Stimulated activated CD4-positive, alpha-beta T cell treated with anti-CD3 and anti-CD28 coated beads, Interleukin-2, amount 100 ng/mL, for 4 hours (primary cell): ENCODE data around the gene RARA.

Experiments
- DNase-seq: peaks from one replicate; pipeline ENCODE4 v3.0.0-alpha.2; 2020; ENCODE audit warnings: low read depth

Gene RARA

DNA sequence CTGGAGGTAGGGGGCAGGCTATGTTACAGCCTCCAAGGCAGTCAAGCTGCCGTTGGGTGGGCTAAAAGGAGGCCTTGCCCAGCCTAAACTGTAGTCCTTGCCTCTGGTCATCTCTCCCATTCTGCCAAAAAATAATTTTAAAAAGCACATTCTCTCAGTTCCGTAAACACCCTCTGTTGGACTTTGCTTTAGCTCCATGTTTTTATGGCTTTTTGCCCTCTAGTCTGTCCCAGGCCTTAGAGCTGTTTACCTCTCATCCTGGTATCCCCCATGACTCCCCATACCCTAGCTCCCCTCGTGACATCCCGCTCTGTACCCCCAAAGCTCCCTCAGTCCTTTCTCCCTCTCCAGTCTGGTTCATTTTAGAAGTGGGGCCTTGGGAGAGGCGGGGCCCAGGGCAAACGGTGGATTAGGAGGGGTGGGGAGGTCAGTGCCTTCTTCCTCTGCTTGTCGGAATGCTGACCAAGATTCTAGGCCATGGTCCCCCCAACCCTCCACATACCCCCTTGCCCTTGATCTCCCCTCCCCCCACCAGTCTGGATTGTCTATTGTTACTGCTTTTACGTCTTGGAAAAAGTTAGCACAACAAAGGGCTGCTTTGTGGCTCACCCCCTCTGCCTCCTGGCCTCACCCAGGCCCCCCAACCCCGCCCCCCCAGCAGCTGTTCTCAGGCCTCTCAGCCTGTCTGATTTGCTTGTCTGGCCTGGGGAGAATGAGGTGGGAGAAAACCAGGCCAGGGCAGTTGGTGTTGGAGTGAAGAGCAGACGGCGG is 37.2 kb downstream of the RARA start:
- DNase-seq: no peak

DNA sequence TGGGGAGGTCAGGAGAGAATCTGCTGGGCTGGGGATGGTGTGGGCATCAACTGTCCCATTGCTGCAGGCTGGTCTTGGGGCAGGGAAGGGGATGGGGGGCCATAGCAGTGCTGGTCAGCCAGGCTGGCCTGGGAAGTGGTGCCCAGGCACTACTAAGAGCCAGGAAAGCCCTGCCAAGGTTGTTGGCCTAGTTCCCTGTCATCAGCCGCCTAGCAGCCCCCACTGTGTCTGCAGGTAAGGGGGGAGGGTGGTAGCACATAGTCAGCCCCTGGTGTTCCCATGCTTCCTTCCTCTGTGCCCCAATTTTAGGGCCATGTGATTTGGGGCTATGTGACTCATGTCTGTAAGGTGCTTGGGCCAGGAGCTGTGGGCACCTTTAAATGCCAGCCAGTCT is 37.8 kb downstream of the RARA start:
- DNase-seq: no peak

DNA sequence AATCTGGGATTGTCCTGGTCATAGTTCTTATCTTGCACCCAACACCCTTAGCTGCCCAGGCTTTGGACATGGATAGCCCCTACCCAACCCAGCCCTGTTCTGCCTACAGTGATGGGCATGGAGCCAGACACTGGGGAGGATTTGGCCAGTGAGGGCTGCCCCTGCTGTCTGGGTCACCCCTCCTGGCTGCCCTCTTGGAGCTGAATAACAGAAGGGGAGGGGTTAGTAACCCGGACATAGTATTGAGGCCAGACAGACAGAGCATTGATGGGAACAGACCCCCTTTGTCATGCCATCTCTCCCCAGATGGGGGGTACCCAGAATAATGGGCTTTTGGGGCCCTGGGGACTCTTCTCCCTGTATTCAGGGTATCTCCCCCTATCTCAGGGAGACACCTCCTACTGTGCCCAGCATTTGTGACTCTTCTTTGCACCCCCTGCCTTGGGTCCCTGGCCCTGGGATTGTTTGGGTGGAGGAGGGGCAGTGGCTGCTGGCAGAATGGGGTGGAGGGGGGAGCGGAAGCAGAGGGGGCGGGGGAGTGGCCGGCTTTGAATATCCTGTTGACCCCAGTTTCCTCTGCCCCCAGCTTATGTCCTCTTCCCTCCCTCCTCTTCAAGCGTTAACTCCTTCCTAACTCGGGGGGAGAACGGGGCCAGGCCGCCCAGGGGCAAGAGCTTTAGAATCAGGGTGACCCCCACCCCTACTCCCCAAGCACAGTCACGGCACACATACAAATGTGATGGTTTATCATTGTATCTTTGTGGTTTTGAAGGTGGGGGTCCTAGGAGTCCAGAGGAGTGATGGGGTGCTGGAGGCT is 38.5 kb downstream of the RARA start:
- DNase-seq: no peak

DNA sequence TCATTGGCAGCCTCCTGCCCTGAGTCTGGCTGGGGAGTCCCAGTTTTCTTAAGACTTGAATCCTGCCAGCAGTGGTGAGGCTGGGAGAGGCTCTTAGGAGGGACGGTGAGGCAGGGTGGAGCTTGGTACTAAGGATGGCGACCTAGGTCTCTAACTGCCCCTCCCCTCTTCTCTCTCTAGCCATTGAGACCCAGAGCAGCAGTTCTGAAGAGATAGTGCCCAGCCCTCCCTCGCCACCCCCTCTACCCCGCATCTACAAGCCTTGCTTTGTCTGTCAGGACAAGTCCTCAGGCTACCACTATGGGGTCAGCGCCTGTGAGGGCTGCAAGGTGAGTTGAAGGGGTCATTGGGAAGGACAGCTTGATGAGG is 39.1 kb downstream of the RARA start:
- DNase-seq: no peak

DNA sequence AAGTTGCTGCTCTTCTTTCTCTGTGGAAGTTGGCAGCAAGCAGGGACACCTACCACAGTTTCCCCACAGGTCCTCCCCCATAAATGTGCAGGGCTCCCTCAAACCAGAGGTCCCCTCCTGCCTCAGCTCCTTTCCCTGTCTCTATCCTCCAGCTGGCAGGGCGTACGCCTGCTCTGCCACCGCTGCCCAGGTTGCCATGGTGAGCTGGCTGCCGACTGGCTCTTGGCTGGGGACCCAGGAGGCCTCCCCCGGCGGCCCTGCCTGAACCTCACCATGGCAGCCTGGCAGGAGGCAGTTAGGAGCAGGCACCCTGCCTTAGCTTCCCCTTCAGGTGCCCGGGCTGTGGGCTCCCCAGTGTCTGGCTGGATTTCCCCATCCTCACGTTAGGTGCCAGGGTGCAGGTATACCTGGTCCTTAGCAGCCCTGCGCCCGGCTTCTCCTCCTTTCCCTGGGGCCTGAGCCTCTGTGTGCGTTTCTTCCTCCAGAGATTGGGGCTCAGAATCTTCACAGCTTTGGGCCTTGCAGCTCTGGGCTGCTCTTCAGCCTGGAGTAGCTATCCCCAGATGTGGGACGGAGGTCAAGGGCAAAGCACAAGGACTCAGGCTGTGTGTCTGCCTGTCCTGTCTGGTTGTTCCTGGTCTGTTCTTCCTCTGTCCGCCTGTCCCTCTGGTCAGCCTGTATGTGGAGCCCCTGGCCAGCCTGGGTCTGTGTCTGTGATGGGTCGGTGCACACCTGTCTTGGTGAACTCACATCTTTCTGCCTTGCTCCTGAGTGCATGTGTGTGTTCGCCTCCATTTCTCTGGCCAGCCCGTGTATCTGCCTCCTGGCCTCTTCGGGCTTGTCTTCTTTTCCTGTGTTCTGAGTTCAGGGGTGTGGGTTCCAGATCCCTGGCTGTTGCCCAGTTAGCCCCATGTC is 39.8 kb downstream of the RARA start:
- DNase-seq: no peak

DNA sequence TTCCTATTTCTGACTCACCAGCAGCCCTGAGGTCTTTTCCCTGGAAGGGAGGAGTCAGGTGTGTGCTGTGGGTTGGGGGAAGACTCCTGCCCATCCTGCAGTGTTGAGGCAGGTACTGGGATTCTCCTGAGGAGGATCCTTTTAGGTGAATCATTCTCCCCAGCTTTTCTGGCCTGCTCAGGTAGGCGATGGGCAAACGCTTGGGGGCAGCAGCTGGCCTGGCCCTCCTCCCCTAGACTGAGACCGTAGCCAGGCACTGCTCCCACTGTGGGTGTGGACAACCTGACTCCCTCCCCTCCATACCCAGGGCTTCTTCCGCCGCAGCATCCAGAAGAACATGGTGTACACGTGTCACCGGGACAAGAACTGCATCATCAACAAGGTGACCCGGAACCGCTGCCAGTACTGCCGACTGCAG is 40.5 kb downstream of the RARA start:
- DNase-seq: no peak

DNA sequence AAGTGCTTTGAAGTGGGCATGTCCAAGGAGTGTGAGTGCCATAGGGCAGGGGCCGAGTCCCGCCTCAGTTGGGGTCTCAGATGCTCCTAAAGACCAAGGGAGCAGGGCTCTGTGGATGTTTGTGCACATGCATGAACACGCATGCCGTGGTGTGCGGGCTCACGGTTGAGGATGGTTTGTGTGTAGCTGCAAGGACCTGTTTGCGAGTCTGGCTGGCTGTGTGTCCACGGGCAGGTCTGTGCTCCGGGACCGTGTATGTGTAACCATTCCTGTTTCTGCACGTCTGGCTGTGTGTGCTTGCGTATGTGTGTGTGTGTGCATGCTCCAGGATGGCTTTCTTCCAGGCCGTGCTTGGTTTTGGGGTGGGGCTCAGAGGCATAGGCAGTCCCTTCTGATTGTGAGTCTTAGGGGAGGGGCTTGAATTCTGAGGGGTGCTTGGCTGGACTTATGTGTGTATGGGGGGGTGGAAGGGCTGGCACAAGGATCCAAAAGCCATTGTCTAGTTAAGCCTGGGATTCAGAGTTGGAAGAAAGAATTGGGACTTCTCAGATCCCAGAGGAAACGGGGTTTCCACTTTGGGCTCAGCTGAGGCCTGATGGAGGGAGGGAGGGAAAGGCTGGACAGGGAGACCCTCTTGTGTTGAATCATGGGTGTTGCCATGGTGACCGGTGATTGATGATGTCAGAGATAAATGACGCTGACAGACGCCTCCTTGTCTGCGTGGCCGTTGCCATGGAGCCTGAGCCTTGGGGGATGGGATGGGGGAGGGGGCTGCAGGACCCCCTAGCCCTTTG is 41.1 kb downstream of the RARA start:
- no peak for DNase-seq

DNA sequence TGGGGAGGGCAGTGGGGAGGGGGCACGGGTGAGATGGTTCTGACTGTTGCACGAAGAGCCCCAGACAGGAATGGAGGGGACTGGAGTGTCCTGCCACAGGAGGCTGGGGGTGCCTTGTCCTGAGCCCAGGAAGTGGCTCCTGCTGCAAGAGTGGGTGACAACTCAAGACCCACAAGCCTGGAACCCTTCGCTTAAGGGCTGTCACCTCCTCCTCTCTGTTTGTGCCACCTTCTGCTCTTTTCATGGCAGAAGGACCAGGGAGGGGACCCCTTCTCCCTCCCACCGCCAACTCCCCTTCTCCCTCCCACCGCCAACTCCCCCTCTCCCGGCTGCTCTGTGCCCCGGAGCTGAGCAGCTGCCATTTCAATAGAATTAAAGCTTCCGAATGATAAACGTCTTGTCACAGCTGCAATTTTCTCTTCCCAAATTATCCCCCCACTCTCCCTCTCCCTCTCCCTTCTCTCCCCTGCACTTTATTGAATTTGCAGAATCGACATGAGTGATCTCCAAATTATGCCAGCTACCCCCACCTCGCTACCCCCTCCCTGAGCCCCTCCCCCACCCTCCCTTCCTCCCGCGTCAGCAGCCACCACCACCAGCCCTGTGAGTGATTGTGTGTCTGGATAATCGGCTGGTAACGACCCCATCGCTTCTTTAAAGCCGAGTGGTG is 41.8 kb downstream of the RARA start:
- no peak for DNase-seq

DNA sequence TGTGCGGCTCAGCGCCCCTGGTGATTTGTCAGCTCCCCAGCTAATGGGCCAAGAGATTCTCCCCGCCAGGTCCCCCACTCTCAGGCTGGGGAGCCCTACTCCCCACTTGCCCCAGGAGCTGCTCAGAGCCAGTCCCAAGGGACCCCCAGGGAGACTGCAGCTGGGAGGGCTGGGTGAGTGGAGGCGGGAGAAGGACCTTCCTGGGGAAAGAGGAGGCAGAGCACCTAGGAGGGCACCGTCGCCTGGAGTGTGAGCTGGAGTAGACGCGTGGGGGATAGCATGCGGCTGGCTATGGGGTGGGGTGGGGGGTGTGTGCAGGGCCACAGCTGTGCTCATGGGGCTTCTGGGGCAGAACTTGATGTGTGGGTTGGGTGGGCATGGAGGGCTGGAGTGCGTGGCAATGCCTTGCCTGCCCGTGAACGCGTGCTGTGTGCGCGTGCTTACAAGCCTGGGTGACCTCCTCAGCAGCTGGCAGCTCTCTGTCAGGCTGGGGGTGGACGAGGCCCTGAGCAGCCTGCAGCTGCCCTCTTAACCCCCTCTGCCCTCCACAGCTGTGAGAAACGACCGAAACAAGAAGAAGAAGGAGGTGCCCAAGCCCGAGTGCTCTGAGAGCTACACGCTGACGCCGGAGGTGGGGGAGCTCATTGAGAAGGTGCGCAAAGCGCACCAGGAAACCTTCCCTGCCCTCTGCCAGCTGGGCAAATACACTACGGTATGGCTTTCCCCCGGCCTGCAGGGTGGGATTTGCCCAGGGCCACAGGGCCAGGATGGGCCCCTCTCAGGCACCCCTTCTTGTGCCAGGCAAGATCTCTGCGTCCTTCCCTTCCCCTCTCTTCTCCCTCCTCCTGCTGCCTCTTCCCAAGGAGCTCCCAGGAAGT is 42.6 kb downstream of the RARA start:
- no peak for DNase-seq

DNA sequence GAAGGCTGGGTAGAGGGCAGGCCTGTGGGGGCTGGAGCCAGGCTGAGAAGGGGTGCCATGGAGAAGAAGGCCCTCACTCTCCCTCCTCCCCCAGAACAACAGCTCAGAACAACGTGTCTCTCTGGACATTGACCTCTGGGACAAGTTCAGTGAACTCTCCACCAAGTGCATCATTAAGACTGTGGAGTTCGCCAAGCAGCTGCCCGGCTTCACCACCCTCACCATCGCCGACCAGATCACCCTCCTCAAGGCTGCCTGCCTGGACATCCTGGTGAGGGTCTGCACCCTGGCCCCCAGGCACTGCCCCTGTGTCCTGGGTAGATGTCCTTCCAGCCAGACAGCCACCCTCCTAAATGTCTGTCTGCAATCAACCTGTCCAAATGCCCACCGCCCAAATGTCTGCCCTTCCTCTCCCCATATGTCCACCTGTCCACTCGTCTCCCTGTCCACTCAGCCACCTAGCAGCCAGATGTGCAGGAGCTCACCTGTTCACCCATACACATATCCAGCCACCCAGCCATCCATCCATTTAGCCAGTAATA is 43.3 kb downstream of the RARA start:
- no peak for DNase-seq

DNA sequence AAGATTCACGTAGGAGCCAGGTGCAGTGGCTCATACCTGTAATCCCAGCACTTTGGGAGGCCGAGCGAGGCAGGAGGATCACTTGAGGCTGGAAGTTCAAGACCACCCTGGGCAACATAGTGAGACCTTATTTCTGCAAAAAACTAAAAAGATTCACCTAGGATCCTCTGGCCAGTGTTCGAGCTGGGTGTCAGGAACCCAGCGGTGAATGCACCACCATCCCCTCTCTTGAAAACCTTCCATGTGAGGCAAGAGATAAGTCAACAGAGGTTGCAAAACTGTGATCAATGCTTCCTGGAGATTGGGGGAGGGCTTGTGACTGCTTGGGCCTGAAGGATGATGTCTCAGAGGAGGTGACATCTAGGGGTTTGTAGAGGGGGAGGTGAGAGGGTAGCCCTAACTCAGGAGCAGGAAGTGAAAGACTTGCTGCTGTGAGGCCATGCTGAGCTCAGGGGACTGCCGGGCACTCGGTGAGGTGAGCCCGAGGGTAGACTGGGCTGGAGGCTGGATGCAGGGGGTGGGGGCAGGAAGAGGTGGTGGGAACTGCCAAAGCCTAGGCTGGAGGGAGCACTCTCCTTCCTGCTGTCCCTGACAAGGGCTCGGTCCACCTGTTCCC is 43.9 kb downstream of the RARA start:
- no peak for DNase-seq

DNA sequence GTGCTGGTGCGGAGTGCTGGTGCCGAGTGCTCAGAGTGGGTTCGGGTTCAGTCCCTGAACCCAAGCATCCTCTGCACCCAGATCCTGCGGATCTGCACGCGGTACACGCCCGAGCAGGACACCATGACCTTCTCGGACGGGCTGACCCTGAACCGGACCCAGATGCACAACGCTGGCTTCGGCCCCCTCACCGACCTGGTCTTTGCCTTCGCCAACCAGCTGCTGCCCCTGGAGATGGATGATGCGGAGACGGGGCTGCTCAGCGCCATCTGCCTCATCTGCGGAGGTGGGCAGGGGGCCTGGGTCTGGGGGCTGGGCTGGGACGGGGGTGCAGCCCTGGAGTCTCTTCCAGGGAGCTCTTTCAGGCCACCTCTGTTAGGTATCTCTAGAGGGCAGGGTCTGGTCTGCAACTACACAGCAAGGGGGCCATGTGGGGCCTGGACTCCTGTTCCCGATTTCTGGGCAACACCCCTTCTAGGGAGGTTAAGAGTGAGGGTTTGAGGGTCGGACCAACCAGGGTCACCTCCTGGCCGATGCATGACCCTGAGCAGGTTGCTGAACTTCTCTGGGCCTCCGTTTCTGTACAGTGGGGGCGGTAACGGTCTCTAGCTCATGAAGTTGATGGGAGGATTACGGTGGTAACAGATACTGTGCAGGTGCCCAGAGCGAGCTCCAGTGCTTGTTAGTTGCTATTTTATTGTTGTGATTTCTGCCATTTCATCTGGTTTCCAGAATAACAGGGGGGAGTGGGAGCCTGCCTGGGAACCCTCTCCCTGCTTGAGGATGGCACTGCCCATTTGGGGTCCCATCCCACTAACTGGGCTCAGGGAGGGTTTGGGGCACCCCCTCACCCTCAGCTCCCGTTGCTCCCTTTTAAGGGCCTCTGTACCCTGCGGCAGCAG is 45.5 kb downstream of the RARA start:
- no peak for DNase-seq

DNA sequence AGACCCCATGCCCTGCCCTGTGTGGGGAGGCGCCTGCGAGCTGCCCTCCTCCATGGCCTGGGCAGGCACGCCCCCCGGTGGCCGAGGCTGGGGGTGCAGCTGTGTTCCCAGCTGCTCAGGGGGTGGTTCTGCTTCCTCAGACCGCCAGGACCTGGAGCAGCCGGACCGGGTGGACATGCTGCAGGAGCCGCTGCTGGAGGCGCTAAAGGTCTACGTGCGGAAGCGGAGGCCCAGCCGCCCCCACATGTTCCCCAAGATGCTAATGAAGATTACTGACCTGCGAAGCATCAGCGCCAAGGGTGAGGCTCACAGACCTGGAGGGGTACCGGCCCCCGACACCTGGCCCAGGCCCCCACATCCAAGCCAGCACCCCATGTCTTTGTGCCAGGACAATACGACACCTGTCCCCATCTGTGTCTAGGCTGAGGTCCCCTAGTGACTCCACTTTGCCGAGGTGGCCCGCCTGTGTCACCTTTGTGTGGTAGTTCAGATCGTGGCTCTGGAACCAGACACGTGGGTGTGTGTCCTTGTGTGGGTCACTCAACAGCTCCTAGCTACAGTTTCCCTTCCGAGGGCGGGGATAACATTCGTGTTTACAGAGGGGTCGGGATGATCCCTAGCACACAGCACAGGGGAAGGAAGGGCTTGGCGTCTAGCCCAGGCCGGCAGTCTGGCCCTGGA is 46.3 kb downstream of the RARA start:
- peak; percentile 64 for DNase-seq

DNA sequence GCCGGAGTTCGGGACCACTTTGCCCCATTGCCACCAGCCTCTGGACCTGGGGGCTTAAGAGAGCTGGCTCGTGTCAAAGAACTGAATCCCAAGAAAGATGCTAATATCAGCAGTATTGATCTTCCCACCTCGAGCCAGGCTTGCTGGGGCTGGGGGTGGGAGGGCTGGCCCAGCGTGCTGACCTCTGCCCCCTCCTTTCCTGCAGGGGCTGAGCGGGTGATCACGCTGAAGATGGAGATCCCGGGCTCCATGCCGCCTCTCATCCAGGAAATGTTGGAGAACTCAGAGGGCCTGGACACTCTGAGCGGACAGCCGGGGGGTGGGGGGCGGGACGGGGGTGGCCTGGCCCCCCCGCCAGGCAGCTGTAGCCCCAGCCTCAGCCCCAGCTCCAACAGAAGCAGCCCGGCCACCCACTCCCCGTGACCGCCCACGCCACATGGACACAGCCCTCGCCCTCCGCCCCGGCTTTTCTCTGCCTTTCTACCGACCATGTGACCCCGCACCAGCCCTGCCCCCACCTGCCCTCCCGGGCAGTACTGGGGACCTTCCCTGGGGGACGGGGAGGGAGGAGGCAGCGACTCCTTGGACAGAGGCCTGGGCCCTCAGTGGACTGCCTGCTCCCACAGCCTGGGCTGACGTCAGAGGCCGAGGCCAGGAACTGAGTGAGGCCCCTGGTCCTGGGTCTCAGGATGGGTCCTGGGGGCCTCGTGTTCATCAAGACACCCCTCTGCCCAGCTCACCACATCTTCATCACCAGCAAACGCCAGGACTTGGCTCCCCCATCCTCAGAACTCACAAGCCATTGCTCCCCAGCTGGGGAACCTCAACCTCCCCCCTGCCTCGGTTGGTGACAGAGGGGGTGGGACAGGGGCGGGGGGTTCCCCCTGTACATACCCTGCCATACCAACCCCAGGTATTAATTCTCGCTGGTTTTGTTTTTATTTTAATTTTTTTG is 47.1 kb downstream of the RARA start:
- no peak for DNase-seq

DNA sequence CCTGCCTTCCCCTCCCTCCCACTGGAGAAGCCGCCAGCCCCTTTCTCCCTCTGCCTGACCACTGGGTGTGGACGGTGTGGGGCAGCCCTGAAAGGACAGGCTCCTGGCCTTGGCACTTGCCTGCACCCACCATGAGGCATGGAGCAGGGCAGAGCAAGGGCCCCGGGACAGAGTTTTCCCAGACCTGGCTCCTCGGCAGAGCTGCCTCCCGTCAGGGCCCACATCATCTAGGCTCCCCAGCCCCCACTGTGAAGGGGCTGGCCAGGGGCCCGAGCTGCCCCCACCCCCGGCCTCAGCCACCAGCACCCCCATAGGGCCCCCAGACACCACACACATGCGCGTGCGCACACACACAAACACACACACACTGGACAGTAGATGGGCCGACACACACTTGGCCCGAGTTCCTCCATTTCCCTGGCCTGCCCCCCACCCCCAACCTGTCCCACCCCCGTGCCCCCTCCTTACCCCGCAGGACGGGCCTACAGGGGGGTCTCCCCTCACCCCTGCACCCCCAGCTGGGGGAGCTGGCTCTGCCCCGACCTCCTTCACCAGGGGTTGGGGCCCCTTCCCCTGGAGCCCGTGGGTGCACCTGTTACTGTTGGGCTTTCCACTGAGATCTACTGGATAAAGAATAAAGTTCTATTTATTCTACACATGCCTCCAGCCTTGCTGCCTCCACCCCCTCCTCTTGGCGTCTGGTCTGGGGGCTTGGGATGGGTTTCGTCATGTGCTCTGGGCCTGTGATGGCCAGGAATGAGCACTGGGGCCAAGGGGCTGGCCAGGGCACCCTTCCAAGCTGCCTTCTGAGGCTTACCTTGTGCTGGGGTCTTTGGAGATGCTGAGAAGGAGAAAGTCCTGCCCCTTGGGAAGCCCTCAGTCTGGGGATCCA is 48.3 kb downstream of the RARA start:
- no peak for DNase-seq
